ENCODE results near the gene ABL2.

ABL2 gene

DNA sequence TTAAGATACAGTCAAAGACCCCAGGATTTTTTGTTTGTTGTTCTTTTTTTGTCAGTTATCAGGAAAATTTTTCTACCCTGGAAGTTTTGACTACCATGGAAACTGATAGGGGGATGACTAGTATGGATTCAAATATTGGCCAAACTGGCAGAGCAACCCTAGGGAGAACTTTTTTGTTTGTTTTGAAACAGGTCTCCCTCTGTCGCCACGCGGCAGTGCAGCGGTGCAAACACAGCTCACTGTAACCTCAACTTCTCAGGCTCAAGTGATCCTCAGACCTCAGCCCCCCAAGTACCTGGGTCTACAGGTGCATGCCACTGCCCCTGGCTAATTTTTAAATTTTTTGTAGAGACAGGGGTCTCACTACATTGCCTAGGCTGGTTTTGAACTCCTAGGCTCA lies 101.0 kb downstream of the ABL2 start:
- DNase-seq = no peak

DNA sequence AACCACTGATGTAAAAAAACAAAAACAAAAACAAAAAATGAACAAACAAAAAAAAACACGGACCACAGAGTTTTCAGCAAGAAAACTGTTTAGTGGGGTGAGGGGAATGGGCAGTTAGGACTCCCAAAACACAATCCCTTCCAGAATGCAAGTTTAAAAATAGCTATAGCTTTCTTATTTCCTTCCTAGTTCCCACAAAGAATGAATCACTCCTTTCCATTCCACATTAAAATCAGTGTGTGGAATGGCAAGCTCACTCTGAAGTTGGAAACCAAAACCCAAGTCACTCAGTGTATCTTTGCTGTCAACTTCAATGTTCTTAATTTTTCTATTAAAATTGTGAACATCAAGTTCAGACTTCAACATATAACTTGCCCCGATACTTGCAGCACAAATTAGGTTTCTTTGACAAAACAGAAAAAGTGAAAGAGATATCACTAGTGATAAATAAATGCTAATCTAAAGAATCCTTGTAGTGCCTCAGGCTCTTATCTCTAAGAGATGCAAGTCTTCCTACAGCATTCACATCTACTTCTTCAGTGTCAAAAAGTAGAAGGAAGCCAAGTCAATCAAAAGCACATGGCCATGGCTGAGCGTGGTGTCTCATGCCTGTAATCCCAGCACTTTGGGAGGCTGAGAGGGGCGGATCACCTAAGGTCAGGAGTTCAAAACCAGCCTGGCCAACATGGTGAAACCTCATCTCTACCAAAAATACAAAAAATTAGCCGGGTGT lies 102.1 kb downstream of the ABL2 start:
- DNase-seq = no peak

DNA sequence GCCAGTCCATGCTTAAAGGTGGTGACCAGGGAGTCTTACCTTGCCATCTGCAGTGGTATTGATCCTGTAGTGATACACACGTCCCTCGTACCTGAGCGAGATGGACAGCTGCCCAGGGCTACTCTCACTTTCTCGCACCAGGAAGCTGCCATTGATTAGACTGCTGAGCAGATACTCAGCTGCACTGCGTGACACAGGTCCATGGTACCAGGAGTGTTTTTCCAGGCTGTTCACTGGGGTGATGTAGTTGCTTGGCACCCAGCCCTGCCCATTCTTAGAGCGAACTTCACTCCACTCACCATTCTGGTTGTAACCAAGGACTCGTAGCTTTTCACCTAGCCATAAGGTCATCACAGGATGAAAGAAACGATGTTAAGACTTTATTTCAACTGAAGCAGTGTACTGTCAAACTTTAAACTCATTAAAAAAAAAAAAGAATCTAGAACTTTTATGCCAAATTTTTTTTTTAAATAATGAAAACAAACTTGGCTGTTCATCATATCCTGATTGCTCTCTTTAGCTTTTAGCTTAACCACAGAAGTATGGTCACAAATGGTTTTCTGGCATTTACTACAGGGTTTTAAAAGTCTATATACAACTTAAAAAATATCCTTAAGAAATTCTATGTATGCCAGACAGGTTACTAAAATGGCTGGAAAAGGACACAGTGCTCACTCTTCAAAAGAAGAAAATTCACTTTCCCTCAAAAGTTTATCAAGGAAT lies 103.0 kb downstream of the ABL2 start:
- DNase-seq = no peak

DNA sequence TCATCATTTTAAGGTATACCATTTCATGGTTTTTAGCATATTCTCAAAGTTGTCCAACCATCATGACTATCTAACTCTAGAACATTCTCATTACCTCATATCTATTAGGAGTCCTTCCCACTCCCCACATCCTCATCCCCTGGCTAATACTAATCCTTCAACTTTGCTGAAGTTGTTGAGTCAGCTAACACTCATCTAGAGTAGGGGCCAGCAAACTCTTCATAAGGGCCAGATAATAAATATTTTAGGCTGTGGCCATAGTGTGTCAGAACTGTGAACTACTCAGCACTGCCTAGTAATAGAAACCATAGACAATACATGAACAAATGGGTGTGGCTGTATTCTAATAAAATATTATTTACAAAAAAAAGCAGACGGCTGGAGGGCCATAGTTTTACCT lies 104.6 kb downstream of the ABL2 start:
- DNase-seq = no peak

DNA sequence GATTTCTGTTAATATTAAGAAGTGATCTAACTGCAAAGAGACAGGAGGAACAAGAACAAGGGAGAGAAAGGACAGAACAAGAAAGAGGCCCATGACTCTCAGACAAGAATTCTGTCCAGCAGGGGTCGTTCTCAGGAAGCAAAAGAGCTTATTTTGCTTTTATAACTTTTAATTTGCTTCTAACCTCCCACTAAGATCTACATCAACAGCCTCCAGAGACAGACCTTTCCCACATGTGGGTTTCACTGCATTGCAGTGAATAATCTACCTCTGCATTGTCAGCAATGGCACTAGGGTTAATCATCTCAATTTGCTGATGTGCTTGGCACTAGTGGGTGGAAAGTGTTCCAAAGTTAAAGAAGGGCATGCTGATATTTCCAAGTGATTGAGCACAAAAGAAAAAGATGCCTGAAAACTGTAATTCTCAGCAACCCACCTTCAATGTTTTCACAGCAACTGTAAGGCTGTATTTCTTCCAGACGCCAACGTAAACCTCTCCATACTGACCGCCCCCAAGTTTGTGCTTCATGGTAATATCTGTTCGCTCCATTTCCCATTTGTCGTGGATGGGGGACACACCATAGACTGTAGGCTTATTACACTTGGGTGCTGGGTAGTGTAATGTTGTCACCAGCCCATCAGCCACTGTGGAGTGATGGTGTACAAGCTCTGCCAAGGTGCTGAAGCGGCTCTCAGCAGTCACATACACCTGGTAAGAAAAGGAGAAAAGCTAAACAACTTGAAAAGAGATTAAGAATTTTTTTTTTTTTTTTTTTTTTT lies 108.1 kb downstream of the ABL2 start:
- DNase-seq = no peak

DNA sequence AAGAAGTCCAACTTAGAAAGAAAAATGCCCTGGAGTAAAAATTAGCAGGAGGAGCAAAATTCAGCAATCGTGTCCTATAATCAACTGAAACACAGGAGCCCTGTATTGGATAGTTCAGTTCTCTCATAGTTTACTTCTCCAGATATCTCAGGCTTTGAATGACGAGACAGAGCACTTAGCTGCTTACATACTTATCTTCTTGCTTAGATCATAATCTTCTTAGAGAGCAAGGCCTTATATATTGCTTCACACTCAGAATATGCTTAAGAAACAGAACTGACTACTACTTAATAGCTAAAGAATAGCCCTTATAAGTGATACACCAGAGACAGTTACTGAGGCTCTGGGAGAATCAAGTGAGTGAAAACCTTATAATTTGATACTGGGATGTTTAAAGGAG lies 108.7 kb downstream of the ABL2 start:
- no peak for DNase-seq

DNA sequence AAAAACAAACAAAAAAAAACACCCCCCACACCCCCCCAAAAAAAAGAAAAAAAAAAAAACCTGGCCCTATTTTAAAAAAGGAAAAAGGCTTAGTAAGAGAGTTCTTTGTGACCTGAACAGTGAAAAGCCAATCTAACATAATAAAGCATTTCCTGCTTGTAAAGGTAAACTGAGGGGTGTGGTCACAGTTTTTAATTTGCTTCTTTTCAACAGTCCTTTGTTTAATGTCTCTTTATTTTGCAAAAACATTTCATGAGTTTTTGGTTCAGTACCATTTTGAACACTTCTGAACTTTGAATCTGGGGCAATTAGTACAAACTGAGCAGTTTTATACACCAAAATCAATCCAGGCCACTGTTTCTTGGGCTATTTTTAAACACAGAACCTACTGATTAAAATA lies 110.0 kb downstream of the ABL2 start:
- DNase-seq = no peak

DNA sequence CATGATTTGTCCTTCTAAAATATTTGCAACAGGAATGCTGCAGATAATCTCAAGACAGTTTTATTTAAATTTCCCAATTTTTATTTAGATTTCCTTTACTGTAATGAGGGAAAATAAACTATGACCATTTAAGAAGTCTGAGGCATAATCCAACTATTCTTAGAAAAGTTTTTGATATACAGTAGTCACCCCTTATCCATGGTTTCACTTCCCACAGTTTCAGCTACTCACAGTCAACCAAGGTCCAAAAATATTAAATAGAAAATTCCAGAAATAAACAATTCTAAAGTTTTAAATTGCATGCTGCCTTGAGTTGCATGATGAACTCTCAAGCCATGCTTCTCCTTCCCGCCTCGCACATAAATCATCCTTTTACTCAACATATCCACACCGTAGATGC lies 114.3 kb downstream of the ABL2 start:
- DNase-seq = no peak

DNA sequence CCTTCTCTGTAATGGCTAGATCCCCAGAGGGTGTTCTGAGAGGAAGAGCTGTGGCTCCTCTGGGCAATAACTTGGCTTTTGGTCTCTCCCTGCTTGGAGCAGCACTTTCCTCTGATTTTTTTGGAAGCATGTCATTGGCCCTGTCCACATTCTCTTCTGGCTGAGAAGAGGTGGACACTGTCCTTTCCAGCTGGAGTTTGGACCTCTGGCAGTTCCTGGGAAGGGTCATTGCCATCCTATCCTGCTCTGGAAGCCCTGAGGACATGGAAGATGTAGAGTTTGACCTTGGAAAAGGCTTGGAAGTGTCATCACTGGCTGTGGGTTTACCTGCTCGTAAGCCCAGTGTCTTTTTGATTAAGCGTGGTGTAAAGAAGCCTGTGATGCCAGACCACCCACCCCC lies 120.8 kb downstream of the ABL2 start:
- DNase-seq = no peak

DNA sequence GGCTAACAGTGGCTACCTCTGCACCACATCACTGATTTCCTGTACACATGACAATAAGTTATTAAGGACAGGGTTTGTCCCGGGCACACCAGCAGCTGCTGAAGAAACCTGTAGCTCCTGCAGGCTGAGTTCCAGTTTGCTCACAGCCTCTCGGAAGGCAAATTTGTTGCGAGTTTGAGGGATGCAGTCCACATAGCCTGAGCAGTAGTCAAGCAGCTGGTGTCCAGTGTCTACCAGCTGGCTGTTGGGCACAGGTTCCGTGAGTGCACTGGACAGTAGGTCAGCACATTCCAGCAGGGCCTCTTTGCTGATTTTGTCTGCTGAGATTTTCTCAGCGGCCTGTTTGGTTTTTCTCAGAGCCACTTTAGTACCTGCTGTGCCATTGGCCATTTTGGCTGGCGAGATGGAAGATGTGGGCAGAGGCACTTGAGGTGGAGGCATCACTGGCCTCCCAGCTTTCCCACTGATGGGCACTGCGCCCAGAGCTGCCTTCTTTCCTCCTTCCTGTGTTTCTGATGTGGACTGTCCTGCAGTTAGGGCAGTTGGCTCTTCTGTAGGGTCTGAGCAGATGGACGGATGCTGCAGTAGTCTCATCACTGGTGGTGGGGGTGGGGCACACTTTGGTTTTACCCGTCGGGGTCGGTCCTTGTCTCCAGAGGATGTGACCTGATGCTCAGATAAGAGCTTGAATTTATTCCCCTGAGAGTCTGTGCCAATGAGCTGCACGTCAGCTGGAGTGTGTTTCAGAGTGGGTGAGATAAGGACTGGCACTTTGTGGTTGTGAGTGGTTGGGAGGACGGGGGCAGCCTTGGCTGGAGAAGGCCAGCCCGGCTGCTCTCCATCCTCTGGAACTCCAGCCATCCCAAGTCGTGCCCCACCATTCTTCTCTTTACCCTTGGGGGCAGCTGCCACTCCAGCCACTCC lies 121.5 kb downstream of the ABL2 start:
- DNase-seq = no peak

DNA sequence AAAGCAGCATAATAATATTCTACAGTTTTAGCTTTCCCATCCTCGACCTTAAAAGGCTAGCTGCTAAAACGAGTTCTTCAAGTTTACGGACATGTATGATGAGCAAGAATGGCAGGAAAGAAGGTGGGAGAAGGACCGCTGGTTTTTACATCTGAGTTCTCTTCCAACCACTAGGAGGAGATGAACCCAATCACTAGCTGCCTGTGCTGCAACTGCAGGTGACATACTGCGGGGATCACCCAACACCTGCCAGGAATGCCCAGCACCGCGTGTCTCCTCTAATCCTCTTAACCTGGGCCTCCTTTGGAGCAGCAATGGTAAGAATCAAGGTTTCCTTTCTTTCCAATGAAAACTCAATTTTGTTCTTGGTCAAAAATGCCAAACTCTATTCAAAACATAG lies 124.1 kb downstream of the ABL2 start:
- peak; percentile 77 for DNase-seq

DNA sequence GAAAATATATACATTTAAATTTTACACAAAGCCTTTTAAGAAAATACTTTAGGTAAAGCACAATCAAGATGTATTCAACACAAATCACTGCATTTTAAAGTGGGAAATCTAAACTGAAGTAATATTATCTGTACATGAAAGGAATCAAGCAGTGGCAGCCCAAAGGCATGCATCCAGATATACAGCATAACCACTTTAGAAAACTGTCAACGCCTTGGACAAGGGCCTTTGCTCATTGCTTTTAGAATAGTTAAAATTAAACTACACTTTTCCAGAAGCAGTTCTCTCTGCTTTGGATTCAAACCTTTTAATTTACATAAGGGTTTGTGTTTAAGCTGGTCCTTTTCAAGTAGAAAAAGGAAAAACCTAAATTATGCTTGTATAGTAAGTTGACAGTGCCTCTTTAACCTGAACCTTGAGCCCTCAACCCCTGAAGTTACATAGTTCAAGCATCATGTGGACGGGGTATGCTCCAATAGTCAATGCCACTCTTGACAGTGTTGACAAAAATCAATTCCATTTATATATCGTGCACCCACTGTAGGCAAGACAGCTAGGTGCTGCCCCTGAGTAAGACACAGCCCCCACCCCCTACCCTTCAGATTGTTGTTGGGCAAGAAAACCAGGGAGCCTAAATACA lies 124.7 kb downstream of the ABL2 start:
- DNase-seq = no peak

DNA sequence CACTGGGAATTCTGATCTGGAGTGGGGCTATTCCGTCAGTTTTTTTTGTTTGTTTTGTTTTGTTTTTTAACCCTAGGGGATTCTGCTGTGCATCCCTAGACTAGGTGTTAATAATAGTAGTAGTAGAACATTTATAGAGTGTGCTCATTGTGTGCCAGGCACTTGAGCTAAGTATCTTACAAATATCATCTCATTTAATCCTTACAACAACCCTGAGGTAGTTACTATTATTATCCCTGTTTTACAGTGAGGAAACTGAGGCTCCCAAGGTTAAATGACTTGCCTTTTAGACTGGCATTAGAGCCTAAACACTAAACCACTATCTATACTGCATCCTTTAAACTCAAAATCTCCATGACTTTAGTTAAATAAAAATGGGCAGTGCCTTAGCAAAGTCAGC lies 125.5 kb downstream of the ABL2 start:
- no peak for DNase-seq

DNA sequence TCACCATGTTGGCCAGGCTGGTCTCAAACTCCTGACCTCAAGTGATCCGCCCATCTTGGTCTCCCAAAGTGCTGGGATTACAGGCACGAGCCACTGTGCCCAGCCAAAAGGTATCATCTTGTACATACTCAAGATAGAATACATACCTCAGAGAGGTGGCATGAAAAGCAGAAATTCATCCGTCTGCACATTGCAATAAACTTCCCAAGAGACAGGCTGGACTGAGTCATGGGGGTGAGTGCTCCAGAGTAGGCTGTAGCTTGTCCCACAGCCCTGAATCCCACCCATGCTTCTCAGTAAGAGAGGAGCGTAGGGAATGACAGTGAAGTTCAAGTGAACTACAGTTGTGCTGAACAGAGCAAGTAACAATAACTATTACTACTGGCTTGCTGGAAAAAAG lies 127.9 kb downstream of the ABL2 start:
- no peak for DNase-seq

DNA sequence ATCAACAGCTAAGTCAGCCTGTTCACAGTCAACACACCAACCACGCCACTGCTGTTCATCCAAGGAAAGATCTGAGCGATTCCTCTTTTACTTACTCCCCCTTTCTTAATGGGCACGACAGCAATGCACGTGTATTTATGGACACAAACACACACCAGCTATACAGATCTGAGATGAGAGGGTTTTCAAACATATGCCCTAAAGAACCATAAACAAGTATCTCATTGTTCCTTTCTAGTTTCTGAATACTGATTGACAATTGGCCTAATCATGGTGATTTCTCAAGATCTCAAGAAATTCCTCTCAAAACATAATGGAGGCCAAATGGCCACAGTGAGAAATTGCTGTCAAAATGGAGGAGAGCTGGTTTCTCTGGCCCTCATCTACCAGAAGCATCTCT lies 129.6 kb downstream of the ABL2 start:
- DNase-seq = no peak

DNA sequence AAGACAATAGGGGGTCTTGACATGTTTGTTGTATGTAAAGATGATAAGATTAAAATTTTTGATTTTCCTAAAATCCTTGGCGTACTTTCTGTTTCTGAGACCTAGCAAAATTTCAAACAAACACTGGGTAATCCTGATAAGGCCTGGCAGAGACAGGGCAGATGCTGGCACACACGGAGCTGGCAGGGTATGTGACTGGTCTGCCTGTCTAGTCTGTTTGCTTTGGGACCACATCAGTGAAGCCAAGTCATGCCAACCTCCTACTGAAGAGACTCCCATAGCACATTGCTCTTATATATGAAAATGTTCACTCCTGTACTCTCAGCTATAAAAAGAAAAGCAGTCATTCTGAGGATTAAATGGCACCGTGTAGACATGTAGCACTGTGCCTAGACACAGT lies 133.6 kb downstream of the ABL2 start:
- no peak for DNase-seq

DNA sequence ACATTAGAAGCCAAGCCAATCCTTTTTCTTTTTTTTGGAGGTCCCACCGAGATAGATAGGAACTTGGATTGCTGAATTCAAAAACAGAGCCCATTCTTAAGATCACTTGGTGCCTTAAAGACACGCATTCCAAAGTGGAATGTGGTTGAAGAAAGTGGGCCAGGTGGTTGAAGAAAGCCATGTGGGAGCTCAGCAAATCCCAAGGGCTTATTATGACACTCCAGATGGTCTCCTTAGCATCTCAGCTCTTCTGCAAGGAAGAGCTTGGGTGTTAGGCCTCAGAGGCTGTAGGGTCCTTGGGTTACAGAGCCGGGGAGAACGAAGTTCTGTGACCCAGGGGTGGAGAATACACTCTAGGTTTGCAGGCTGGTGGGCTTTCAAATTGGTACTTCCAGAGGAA lies 134.1 kb downstream of the ABL2 start:
- no peak for DNase-seq

DNA sequence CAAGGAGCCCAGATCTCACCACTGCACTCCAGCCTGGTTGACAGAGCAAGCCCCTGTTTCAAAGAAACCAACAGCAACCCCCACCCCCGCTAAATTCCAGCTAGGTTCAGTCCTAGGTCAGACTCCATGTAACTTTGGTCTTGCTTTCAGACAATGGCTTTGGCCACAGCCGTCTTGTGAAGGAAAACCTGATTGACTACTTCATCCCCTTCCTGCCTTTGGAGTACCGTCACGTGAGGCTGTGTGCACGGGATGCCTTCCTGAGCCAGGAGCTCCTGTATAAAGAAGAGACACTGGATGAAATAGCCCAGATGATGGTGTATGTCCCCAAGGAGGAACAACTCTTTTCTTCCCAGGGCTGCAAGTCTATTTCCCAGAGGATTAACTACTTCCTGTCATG lies 134.7 kb downstream of the ABL2 start:
- DNase-seq = no peak

DNA sequence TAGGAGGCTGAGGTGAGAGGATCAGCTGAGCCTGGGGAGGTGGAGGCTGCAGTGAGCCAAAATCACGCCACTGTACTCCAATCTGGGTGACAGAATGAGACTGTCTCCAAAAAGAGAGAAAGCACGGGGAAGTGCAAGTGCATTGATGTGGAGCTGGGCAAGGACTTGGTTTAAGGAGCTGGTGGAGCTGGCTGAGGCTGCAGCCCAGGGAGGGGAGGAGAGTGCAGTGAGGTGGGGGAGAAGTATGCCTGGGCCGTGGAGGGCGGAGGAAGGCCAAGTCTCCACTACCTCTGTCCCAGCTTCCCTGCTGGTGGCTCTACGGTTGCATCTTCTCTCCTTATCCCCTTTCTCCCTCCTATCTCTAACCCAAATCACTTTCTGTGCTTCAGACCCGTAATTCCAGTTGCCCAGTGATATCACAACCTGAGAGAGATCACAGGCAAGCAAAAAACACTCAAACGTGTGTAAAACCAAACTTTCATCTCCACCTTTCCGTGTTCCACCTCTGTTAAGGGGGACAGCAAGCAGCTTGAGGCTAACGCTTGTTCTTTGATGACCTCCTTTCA lies 136.5 kb downstream of the ABL2 start:
- no peak for DNase-seq

DNA sequence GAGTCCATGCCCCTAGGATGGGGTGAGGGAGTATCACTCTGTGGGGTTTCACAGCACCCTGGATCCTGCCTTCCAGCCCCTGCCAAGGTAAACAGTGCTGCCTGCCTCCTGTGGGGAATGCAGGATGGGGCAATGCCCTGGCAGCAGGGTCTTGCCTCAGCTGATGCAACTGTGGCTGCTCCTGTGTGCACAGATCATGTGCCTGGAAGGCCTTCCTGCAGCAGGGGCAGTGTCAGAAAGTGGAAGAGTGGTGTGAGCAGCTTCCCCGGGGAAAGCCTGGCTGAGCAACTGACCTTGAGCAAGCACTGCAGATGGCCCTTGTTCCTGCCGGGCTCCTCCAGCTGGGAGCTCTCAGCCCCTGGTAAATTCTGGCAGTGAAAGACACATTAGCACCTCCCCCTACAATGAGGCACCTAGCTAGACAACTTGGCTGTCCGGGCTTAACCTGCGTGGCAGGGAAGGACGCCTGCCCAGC lies 137.7 kb downstream of the ABL2 start:
- DNase-seq = no peak

DNA sequence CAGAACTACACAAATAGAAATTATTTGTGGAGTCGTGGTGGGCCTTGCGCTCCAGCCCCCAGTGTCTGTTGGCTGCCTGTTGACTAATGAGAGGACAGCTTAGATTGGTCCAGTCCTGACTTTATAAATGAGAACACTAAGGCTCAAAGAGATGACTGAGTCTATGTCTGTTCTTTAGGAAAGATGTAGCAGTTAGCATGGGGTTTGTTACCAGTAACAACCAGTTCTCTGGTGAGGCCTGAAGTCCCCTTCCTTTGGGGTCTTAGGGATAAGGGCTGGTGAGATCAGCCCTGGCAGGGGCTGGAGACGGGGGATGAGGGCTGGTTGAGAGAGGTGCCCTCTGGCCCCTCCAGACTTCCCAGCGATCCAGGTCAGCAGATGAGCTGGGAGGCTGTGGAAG lies 138.6 kb downstream of the ABL2 start:
- DNase-seq = no peak

DNA sequence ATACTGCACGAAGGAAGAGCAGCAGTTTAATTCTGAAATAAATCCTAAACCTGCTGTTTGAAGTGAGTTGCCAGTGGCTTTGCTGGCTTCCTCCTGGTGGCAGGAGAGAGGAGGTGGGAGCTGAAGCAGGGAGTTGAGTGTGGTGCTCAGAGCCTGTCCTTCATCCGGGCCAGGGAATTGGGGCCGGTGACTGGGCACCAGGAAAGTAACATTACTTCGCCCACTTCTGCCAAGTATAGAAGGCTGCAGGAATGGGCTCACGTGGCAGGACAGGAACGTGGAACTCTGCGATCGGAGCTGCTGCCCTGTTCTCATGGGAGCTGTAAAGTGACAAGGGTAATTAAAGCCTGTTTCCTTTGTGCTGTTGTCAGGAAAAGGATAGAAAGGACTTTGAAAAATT lies 139.0 kb downstream of the ABL2 start:
- no peak for DNase-seq
